ENCODE results near the gene FTSJ1. TPM values are rescaled to one million over a fixed set of nuclear protein-coding genes. Genes with fewer than 3 reads are reported as not detected.
"Not testable (repeated sequence)": the region's sequence is repeated elsewhere in the genome, so short reads cannot be mapped to it uniquely, and the experiment has no call there.

Gene FTSJ1
- total and polyA plus RNA-seq, 2 donors (not counting 1 experiment from before 2014, with no cell fraction given): 36.6 to 55.8 TPM

- H3K4me3 Mint-ChIP-seq: no peak overlapping the region
- TF ChIP-seq EZH2 (IDR thresholded peaks at IDR 0.05; ENCODE audit: borderline replicate concordance, insufficient read depth, low read depth, low read length, poor library complexity, severe bottlenecking): no peak
- TF ChIP-seq CTCF (IDR thresholded peaks at IDR 0.05): no peak
- Histone ChIP-seq H3K9me3 (ENCODE audit: control extremely low read depth in 1 of 3, control insufficient read depth in 2 of 3, insufficient read depth in 1 of 3, low read length in 2 of 3) (no peaks in the 10 kb centered on the region), H4K20me1 (ENCODE audit: control insufficient read depth, insufficient read depth, low read length, poor library complexity, severe bottlenecking) (no peaks in the 10 kb centered on the region), H3K4me1 (ENCODE audit: control insufficient read depth in 2 of 2, insufficient read depth in 2 of 2, low read length in 2 of 2) (peaks cover 9% of the 10 kb centered on the region in 2 donors), H3K9ac (ENCODE audit: low read length) (no peak overlapping the region), H3K27me3 (replicated peaks in 1 of 4; ENCODE audit: control extremely low read depth in 1 of 4, control insufficient read depth in 3 of 4, insufficient read depth in 4 of 4, low read length in 3 of 4) (no peaks in the 10 kb centered on the region), H3K79me2 (ENCODE audit: control insufficient read depth, insufficient read depth, low read length) (no peaks in the 10 kb centered on the region), H3K4me3 (ENCODE audit: control extremely low read depth in 1 of 5, extremely low read depth in 1 of 5, insufficient read depth in 1 of 5, low read depth in 2 of 5, low read length in 4 of 5) (no peak overlapping the region), H3K4me2 (replicated peaks; ENCODE audit: low read depth, low read length, poor library complexity, severe bottlenecking) (no peak overlapping the region), H3K27ac (ENCODE audit: low read length in 2 of 2) (no peak overlapping the region), H3K36me3 (replicated peaks in 1 of 2; ENCODE audit: control extremely low read depth in 1 of 2, control insufficient read depth in 1 of 2, extremely low read depth in 1 of 2, insufficient read depth in 2 of 2, low read length in 1 of 2) (no peaks in the 10 kb centered on the region), H2AFZ (ENCODE audit: insufficient read depth, low read depth, low read length, poor library complexity, severe bottlenecking) (no peak overlapping the region)
- ChIA-PET CTCF (no interaction called here), POLR2A (no interaction called here)
- no peak overlapping the region for H3K27ac Mint-ChIP-seq
- WGBS (ENCODE audit: insufficient coverage): 84% methylated on average over 2 of the region's 10 CpGs
- peaks cover 7% of the 10 kb centered on the region for H3K4me1 Mint-ChIP-seq
- ATAC-seq (ENCODE audit: low read depth) (no peak), DNase-seq (no peak)
- intact Hi-C loops (cut with micrococcal nuclease): no loop called here
- no peaks in the 10 kb centered on the region for H3K27me3 Mint-ChIP-seq
- no peaks in the 10 kb centered on the region for H3K9me3 Mint-ChIP-seq (ENCODE audit: insufficient read depth)
Measured at GRCh38 chrX:48516285-48516684, 40.3 kb downstream of the FTSJ1 start.

GRCh38 chrX:48516987-48517386 lies 41.0 kb downstream of the FTSJ1 start:
- H3K79me2 ChIP-seq (ENCODE audit: control insufficient read depth, insufficient read depth, low read length): no peaks in the 10 kb centered on the region
- CTCF ChIA-PET: no interaction called here
- no peaks in the 10 kb centered on the region for H3K9me3 Mint-ChIP-seq (ENCODE audit: insufficient read depth)
- WGBS (ENCODE audit: insufficient coverage): 60% methylated on average over 1 of the region's 5 CpGs
- H3K4me2 ChIP-seq (replicated peaks; ENCODE audit: low read depth, low read length, poor library complexity, severe bottlenecking): no peak overlapping the region
- H3K4me3 Mint-ChIP-seq: no peak overlapping the region
- no peaks in the 10 kb centered on the region for H3K27me3 Mint-ChIP-seq
- intact Hi-C loops (cut with micrococcal nuclease): no loop called here
- POLR2A ChIA-PET: no interaction called here
- no peaks in the 10 kb centered on the region for H3K27me3 ChIP-seq (replicated peaks in 1 of 4; ENCODE audit: control extremely low read depth in 1 of 4, control insufficient read depth in 3 of 4, insufficient read depth in 4 of 4, low read length in 3 of 4)
- H3K4me1 ChIP-seq (ENCODE audit: control insufficient read depth in 2 of 2, insufficient read depth in 2 of 2, low read length in 2 of 2): peaks cover 9 to 10% of the 10 kb centered on the region in 2 donors
- H3K9ac ChIP-seq (ENCODE audit: low read length): no peak overlapping the region
- no peak overlapping the region for H3K4me3 ChIP-seq (ENCODE audit: control extremely low read depth in 1 of 5, extremely low read depth in 1 of 5, insufficient read depth in 1 of 5, low read depth in 2 of 5, low read length in 4 of 5)
- peaks cover 8% of the 10 kb centered on the region for H3K4me1 Mint-ChIP-seq
- no peaks in the 10 kb centered on the region for H4K20me1 ChIP-seq (ENCODE audit: control insufficient read depth, insufficient read depth, low read length, poor library complexity, severe bottlenecking)
- no peak overlapping the region for H3K27ac Mint-ChIP-seq
- ATAC-seq (ENCODE audit: low read depth): no peak
- TF ChIP-seq CTCF (IDR thresholded peaks at IDR 0.05) (no peak), EZH2 (IDR thresholded peaks at IDR 0.05; ENCODE audit: borderline replicate concordance, insufficient read depth, low read depth, low read length, poor library complexity, severe bottlenecking) (no peak)
- H2AFZ ChIP-seq (ENCODE audit: insufficient read depth, low read depth, low read length, poor library complexity, severe bottlenecking): no peak overlapping the region
- H3K9me3 ChIP-seq (ENCODE audit: control extremely low read depth in 1 of 3, control insufficient read depth in 2 of 3, insufficient read depth in 1 of 3, low read length in 2 of 3): no peaks in the 10 kb centered on the region
- DNase-seq: no peak
- H3K36me3 ChIP-seq (replicated peaks in 1 of 2; ENCODE audit: control extremely low read depth in 1 of 2, control insufficient read depth in 1 of 2, extremely low read depth in 1 of 2, insufficient read depth in 2 of 2, low read length in 1 of 2): no peaks in the 10 kb centered on the region
- H3K27ac ChIP-seq (ENCODE audit: low read length in 2 of 2): no peak overlapping the region

- POLR2A ChIA-PET: interaction anchor here (1.2 kb wide), 1 partner anchor 20 kb away, joined by 5 read pairs; the partner anchor contains the start of gene TBC1D25
- not testable (repeated sequence) for H3K4me3 Mint-ChIP-seq; H3K9me3 Mint-ChIP-seq (ENCODE audit: insufficient read depth)
Measured at GRCh38 chrX:48519481-48519880, 43.5 kb downstream of the FTSJ1 start.

More at GRCh38 chrX:48519481-48519880, 43.5 kb downstream of the FTSJ1 start:
- Histone ChIP-seq H3K4me1 (ENCODE audit: control insufficient read depth in 2 of 2, insufficient read depth in 2 of 2, low read length in 2 of 2) (peaks cover 12 to 19% of the 10 kb centered on the region in 2 donors), H3K79me2 (ENCODE audit: control insufficient read depth, insufficient read depth, low read length) (peaks cover 15% of the 10 kb centered on the region)
- ATAC-seq (ENCODE audit: low read depth); DNase-seq; H3K4me2 ChIP-seq (replicated peaks; ENCODE audit: low read depth, low read length, poor library complexity, severe bottlenecking); H2AFZ ChIP-seq (ENCODE audit: insufficient read depth, low read depth, low read length, poor library complexity, severe bottlenecking); intact Hi-C loops (cut with micrococcal nuclease); H4K20me1 ChIP-seq (ENCODE audit: control insufficient read depth, insufficient read depth, low read length, poor library complexity, severe bottlenecking); H3K27me3 Mint-ChIP-seq; H3K27me3 ChIP-seq (replicated peaks in 1 of 4; ENCODE audit: control extremely low read depth in 1 of 4, control insufficient read depth in 3 of 4, insufficient read depth in 4 of 4, low read length in 3 of 4); H3K36me3 ChIP-seq (replicated peaks in 1 of 2; ENCODE audit: control extremely low read depth in 1 of 2, control insufficient read depth in 1 of 2, extremely low read depth in 1 of 2, insufficient read depth in 2 of 2, low read length in 1 of 2); CTCF ChIA-PET; H3K27ac ChIP-seq (ENCODE audit: low read length in 2 of 2); H3K4me3 ChIP-seq (ENCODE audit: control extremely low read depth in 1 of 5, extremely low read depth in 1 of 5, insufficient read depth in 1 of 5, low read depth in 2 of 5, low read length in 4 of 5); H3K9me3 ChIP-seq (ENCODE audit: control extremely low read depth in 1 of 3, control insufficient read depth in 2 of 3, insufficient read depth in 1 of 3, low read length in 2 of 3); H3K27ac Mint-ChIP-seq; H3K9ac ChIP-seq (ENCODE audit: low read length): not testable (repeated sequence)
- WGBS (ENCODE audit: insufficient coverage): no CpG with 5 or more reads among the region's 4 CpGs
- H3K4me1 Mint-ChIP-seq: peaks cover 12% of the 10 kb centered on the region

Measured in B cell (primary cell).